ENCODE results near the gene PGA3.
A peak's percentile ranks its signal among the peaks of the same experiment; 100 is the strongest.
"Not testable (repeated sequence)": the region's sequence is repeated elsewhere in the genome, so short reads cannot be mapped to it uniquely, and the experiment has no call there.

Gene PGA3

GRCh38 chr11:61171907-61172306 is 31.4 kb upstream of the PGA3 start:
- no peak for DNase-seq (ENCODE audit: low read depth)

DNA sequence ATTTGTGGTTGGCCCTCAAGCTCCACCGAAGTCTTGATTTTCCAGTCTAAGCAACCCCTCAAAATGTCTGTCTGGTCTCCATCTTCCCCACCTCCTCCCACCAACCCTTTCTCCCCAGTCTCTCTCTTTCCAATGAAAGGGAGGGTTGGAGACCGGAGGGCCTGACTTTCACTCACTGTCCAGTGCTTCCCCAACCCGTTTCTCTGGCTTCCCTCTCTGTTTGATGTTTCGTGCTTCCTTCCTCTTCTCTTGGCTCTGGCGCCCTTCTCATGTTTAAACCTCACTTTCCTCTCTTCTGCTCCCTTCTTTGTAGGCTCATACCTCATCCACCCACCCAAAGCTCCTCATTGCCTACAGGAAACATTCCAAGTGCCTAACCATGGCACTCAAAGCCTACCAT is 31.0 kb upstream of the PGA3 start:
- DNase-seq (ENCODE audit: low read depth): no peak

GRCh38 chr11:61172888-61173287 is 30.4 kb upstream of the PGA3 start:
- no peak for DNase-seq (ENCODE audit: low read depth)

GRCh38 chr11:61173456-61173855 is 29.9 kb upstream of the PGA3 start:
- no peak for DNase-seq (ENCODE audit: low read depth)

DNA sequence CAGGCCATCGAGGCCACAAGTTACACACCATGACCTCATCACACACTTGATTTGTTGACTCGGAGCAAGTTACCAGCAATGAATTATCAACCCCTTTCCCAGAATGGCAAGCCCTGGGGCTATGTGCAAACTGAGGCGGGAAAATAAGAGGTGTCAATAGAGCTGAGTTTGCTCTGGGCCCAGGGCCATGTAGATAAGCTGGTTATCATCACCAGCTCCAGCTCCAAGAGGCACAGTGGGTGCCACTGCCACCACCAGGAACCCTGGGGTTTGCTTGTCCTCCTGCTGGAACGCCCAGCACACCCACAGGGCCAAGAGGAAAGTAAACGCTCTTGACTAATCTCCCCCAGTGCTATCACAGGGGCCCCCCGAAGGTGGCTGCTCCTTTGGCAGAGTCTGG is 29.0 kb upstream of the PGA3 start:
- DNase-seq (ENCODE audit: low read depth): no peak

DNA sequence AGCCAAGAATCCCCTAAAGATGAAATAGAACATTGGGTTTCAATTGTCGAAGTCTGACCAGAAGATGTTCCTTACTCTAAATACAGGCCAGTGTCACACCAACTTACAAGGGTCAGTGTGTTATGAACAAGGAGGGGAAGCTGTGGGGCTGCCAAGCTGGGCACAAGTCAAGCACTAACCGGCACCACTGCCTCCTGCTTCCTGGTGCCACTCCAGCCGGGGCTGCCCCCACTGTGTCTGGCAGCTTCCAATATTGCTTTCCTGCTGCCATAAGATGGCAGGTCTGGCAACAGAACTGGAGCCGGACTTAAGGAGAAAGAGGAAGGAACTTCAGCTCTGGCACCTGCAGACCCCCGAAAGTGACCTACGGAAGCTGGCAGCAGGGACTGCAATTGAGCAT is 28.4 kb upstream of the PGA3 start:
- no peak for DNase-seq (ENCODE audit: low read depth)

DNA sequence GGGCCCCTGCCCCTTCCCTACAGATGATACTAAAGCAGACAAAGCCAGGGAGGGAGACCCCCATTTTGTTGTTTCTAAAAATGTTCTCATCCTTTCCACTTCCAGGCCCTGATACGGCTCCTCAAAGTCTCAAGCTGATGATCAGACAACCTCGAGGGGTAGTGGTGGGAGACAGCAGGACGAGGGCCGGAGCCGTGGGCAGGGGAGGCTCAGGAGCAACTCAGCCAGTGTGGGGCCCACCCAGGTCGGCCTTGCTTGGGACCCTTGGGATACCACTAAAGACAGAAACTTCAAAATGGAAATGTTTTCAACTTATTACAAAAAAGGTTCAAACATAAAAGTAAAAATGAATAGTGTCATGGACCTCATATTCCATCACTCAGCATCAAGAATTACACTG is 26.9 kb upstream of the PGA3 start:
- DNase-seq (ENCODE audit: low read depth): no peak

DNA sequence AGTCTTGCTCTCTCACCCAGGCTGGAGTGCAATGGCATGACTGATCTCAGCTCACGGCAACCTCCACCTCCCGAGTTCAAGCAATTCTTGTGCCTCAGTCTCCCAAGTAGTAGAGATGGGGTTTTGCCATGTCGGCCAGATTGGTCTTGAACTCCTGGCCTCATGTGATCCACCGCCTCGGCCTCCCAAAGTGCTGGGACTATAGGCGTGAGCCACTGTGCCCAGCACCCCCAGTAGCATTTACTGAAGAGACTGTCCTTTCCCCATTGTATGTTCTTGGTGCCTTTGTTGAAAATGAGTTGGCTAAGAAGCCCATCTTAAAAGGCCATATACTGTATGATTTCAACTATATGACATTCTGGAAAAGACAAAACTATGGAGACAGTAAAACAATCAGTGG is 23.1 kb upstream of the PGA3 start:
- DNase-seq (ENCODE audit: low read depth): not testable (repeated sequence)

DNA sequence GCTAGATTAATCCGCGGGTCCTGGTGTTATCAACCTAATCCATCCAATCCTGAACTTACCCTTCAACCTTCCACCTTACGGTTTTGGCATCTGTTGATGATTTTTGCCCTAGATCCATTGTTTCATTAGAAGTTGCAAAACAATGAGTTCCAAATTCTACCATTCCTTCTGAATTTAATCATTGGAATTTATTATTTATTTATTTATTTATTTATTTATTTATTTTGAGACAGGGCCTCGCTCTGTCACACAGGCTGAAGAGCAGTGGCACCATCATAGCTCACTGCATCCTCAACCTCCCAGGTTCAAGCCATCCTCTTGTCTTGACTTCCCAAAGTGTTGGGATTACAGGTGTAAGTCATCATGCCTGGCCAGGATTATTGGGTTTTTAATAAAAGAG is 21.8 kb upstream of the PGA3 start:
- no peak for DNase-seq (ENCODE audit: low read depth)

DNA sequence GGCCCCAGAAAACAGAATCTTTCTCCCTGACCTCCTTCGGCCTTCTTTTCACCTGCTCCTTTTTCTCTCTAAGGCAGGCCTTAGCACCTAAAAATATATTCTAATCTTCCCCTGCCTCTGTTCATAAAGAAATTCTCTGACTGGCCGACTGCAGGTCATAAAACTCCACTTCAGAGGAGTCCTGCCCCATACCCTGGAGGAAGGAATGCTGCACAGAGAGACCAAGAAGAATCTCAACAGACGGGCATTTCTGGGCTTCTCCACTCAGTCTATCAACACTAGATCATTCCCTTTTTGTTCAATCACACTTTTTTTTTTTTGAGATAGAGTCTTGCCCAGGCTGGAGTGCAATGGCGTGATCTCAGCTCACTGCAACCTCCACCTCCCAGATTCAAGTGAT is 19.7 kb upstream of the PGA3 start:
- no peak for DNase-seq (ENCODE audit: low read depth)

DNA sequence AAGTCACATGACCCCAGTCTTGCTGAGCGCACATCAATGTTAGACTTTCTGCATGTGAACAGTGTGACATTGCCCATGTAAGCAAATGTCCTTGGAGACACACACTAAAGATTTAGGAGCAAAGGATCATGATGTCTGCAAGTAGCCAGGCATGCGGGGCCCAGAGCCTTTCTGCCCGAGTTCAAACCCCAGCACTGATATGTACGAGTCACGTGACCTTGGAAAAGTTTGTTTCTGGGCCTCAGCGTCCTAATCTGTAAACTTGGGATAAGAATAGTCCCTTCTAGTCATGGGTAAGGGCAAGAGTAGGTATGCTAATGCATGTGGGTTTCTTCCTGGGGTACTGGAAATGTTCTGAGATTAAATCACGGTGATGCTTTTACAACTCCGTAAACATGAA is 16.8 kb upstream of the PGA3 start:
- no peak for DNase-seq (ENCODE audit: low read depth)

- DNase-seq (ENCODE audit: low read depth): peak; percentile 60
These were observed 15.7 kb upstream of the PGA3 start for GRCh38 chr11:61187505-61188130.

DNA sequence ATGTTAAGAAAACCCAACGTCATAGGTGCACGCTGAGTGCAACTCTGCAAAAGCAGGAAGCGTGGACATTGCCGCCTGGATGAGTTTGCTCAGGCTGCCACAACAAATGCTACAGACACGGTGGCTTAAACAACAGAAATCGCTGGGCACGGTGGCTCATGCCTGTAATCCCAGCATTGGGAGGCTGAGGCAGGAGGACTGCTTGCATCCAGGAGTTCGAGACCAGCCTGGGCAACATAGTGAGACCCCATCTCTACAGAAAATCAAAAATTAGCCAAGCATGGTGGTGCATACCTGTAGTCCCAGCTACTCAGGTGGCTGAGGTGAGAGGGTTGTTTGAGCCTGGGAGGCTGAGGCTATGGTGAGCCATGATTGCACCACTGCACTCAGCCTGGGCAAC is 13.4 kb upstream of the PGA3 start:
- DNase-seq (ENCODE audit: low read depth): no peak

- no peak for DNase-seq (ENCODE audit: low read depth)
These were observed 9.7 kb upstream of the PGA3 start for GRCh38 chr11:61193596-61193995.

- DNase-seq (ENCODE audit: low read depth): no peak
These were observed 9.1 kb upstream of the PGA3 start for GRCh38 chr11:61194169-61194671.

DNA sequence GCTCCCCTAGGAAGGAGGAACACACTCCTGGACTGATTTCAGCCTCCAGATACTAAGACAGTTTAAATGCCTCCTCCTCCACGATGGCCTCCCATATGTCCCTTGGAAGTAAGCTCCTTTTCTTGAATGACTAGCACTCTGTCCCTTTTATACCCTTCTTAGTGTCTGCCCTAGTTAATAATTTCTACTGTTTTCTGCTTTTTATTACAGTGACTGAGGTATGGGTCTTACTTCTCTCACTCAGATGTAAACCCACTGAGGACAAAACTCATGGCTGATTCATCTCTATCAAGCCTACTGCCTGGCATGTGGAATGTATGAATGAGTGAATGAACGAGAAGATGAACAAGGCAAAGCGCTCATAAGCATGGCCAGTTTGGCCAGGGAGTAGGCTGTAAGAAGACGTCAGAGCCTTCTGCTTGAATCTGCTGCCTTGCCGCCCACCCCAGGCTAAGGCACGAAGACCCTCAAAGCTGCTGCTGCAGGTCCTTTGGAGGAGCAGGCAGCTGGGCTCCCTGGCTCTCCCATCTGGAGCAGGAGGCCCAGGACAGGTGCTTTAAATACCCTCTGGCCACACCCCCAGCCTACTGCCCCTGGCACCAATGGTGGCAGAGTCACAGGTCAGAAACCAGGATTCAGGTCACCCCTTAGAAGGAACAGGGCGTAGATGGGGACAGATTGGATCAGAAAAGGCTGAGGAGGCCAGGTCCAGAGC is 8.2 kb upstream of the PGA3 start:
- no peak for DNase-seq (ENCODE audit: low read depth)

DNA sequence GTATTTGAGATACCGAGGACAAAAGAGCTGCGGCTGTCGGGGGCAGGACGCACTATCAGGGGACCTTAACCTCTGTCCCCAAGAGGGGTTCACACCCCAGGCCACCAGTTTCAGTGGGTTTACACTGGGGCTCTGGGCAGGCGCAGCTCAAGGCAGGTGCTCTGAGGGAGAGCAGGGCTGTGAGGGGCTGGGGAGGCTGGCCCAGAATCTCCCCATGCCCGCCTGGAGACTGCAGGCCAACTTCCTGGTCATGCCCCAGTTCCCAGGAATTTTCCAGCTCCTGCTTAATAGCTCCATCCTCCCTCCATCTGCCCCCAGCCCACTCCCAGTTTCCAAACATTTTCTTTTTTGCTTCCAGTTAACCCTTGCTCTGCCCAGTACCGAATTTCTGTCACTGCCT is 7.6 kb upstream of the PGA3 start:
- DNase-seq (ENCODE audit: low read depth): no peak

- no peak for DNase-seq (ENCODE audit: low read depth)
These were observed 5.0 kb upstream of the PGA3 start for GRCh38 chr11:61198361-61198760.

- no peak for DNase-seq (ENCODE audit: low read depth)
These were observed 4.3 kb upstream of the PGA3 start for GRCh38 chr11:61198948-61199523.

GRCh38 chr11:61201476-61201875 is 1.8 kb upstream of the PGA3 start:
- DNase-seq (ENCODE audit: low read depth): no peak

DNA sequence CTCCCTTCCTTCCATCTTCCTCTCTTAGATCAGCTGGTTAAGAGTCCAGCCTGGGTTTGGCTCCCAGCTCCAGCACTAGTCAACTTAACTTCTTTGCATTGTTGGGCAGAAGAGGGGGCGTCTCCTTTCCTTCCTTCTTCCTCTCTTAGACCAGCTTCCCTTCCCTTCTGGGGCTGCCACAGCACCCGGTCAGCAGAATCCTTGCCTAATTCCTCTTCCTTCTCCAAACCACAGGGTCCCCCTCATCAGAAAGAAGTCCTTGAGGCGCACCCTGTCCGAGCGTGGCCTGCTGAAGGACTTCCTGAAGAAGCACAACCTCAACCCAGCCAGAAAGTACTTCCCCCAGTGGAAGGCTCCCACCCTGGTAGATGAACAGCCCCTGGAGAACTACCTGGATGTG is 558 bp downstream of the PGA3 start:
- not testable (repeated sequence) for DNase-seq (ENCODE audit: low read depth)

DNA sequence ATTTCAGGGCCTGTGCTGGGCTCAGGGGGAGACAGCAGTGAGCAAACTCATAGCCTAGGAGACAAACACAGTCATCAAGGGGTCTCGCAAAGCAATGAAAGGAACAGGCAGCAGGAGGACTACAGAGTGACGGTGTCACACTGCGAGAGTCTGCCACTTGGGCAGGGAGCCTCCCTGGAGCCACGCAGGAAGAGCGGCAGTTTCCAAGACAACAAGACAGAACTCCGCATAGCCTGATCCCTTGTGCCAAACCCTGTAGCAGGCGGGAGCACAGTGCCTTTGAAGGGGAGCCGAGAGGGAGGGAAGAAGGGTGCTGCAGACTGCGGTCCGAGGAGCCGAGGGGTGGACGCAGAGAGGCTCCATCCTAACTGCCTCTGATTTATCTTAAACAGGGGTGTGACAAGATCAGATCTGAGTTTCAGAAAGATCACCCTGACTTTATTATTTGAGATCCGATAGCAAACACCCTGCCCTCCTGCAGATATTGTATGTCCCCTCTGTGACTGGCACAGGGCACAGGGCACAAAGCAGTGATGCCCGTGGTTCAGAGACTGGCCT is 1.3 kb downstream of the PGA3 start:
- not testable (repeated sequence) for DNase-seq (ENCODE audit: low read depth)

GRCh38 chr11:61207636-61208310 is 4.5 kb downstream of the PGA3 start:
- not testable (repeated sequence) for DNase-seq (ENCODE audit: low read depth)

Measured in CMK (cell line).